Measurements from ENCODE around the gene CDK2AP2.

The CDK2AP2 gene

DNA sequence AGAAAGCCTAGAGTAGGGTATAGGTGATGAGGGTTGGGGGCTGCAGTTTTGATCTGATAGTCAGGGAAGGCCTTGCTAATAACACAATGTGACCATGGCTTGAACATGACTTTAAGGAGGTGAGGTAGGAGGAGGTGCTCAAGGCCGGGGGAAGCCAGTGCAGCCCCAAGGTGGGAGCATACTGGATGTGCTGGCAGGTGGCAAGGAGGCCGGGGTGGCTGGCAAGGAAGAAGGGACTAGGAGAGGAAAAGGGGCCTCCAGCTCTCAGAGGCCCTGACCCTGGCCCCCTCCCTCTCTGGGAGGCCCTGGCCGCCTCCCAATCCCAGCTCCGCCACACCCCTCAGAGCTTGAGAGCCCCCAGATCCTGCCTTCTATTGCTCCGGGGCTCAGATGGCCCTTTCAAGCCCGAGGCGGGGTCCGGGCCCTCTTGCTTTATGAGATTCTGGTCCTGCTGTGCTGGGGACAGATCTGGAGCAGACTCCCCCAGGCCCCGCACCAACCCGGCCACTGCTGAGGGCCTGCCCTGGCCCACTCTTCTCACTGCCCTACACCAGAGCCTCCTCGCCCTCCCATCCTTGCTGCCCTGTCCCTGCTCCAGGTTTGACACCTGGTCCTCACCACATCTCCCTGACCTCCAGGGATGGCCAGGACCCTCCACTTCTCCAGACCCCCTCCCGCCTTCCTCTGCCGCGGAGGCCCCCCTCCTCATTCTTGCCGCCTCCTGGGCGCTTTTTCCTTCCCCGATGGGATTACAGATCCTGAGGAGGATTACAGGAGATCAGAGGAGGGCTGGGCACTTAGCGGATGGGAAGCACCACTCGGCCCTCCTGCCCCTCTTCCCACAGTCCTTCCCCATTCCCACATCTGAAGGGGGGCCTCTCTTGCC lies 4.6 kb downstream of the CDK2AP2 start:
- DNase-seq (ENCODE audit: low read depth): no peak

DNA sequence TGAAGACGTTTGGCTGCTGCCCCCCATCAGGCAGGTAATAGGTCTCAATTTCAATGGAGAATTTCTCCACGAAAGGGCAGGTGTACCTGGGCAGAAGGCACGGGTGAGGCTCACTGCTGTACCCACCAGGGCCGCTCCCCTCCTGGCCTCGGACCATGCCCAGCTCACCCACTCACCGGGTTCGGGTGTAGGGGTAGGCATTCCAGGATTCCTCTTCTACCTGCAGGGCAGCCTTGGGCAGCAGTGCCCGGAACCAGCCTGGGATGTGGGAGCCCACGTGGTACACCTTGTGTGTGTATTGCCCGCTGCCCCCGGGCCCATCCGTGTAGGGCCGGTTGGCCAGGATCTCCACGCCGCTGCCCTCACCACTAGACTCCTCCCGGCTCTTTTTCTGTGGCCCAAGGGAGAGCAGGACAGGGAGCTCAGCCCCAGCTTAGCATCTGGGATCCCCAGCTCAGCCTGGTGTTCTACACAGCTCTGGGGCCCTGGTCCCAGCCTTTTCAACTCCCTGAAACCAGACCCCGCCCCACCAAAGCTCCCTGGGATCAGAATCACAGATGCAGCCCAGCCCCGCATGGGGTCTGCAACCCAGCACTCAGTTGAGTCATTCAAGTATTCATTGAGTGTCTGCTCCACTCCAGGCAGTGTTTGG lies 5.5 kb downstream of the CDK2AP2 start:
- no peak for DNase-seq (ENCODE audit: low read depth)

DNA sequence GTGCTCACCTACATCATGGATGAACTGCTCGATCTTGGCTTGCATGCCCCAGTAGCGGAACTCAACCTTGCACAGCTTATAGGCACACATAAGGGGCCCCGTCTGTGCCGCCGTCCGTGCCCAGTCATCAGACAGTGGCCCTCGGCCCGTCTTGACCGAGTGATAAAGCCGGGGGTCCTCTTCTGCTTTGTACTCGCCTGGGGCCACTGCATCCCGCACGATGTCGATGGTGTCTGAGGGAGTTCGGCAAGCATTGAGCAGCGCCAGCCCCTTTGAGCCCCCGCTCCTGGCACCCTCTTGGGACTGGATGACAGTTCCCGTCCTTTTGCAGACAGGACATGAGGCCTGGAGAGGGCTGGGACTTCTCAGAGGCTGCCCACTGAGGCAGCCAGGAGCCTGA lies 6.1 kb downstream of the CDK2AP2 start:
- DNase-seq (ENCODE audit: low read depth): no peak

DNA sequence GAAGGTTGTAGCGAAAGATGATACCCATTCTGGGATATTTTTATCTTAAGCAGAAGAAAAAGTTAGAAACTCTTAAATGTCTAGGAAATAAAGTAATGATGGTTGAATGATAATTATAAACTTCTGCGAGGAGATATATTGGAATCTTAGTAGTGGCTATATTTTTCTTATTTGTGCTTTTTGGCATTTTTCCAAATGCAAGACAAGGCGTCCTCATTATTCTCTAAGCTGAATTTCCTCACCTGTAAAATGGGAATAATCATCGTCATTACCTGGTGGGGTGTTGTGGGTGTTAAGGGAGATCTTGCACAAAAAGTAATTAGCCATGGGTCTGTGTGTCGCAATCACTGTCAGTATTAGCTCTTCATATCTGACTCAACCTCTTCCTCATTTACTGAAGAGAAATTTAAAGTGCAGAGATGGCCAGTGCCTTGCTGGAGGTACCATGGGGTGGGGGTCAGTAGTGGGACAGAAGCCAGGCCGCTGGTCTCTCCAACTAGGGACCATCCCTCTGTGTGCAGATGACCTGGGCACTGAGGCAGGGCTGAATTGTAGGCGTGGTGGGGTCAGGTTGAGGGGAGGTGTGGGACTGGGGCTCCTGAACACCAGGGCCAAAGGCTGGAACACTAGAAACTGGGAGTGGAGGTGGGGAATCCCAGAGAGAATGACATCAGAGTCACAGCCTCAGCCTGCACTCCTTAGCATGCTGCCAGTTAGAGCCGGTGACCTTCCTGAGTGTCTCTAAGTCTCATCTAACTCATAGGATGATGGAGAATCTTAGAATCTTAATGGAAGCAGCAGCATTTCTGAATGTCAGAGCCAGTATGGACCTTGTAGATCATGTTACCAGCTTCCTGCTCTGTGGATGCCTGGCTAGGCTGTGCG lies 6.9 kb downstream of the CDK2AP2 start:
- DNase-seq (ENCODE audit: low read depth): no peak

DNA sequence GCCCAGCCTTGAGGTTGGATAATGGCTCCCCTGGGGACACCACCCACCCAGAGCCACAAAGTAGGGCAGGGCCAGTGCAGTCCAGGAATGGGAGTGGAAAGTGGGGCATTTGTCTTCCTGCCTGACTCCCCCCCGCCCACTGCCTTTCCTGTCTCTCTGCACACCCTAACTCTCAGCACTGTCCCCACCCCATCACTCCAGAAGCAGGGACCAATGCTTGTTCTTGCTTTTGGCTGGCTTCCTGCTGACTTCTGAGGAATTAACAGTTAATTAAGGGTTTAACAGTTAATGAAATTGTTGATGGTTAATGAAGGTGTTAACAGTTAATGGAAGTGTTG lies 7.5 kb downstream of the CDK2AP2 start:
- no peak for DNase-seq (ENCODE audit: low read depth)

DNA sequence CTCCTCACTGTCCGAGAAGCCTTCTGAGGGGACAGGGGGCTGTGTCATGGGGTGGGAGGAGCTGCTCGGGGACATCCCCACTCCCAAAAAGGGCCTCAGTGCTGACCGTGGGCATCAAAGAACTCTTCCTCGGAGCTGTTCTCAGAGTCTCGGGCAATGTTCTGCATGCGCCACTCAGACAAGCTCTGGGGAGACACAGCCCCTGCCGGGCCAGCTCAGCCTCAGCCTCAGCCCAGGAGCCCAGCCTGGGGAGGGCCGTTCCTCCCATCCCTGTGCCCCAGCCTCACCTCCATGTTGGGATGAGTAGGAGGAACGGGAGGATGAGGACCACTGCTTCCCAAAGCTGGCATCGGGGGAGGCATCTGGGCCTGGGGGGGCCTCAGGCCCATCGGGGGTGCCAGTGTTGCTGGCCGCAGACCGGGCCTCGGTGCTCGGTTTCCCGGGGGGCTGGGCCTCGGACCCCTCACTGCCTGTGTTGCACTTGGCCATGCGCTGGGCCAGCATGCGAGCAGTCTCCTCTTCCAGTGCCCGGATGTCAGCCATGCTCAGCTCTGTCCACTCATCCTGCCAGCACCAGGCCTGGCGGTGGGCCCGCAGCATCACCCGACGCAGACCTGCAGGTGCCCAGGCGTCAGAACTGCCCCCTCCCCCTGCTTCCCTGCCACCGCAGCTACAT lies 8.0 kb downstream of the CDK2AP2 start:
- no peak for DNase-seq (ENCODE audit: low read depth)

DNA sequence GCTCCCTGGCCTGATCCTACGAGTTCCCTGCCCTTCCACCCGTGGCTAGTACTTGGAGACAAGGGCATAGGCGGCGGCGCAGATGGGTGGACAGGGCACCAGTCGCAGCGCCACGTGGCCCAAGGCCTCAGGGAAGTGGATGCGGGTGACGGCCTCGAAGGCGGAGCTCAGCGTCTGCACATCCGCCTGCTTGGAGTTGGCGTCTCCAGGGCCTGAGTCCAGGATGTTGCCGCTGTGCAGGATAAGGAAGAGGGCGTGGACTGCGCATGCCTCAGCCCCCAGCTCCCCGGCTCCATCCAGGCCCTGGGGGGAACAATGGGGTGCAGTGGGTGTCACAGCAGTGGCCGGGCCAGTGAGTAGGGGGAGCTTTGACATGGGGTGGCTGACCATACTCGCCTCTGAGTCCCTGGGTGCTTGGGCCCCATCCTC lies 9.4 kb downstream of the CDK2AP2 start:
- DNase-seq (ENCODE audit: low read depth): no peak

DNA sequence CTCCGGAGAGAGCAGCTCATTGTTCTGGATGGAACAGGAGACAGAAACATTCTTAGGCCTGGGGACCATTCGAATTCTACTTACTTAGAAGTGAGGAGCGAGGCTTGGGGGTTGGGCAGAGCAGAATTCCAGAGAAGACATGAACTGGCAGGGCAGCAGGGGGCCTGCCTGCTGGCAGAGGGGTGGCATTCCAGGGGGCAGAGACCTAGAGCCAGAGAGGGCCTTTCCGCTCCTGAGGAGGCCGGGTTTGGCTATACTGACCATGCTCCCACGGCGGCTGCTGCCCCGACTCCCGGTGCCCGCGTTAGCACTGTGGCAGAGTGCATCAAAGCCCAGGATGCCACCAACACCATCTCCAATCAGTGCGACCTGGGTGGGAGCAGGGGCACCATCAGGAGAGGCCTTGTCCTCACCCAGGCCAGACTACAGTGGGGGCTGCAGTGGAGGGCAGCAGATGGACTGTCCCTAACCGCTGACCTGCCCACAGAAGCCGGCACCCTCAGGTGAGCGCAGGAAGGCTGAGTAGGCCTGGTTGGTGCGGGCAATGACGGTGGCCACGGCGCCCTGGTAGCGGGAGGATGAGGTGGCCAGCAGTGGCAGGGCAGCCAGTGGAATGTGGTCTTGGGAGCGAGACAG lies 10.2 kb downstream of the CDK2AP2 start:
- no peak for DNase-seq (ENCODE audit: low read depth)

DNA sequence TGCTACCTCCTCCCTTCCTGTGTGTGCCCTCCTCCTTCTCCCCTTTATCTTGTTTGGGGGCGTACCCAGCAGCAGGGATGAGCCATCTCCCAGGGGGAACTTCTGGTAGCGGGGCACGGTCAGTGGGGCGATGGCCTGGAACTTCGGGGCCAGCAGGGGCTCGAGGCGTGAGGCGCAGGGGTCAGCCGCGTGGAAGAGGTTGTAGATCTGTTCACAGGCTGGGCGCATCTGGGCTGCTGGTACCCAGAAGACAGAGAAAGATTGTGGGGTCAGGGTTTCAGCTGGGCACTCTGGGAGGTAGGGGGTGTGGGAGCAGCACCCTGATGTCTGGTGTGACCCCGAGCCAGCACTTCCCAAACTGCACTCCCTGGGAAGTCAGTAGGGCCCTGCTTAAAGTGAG lies 11.8 kb downstream of the CDK2AP2 start:
- DNase-seq (ENCODE audit: low read depth): no peak

DNA sequence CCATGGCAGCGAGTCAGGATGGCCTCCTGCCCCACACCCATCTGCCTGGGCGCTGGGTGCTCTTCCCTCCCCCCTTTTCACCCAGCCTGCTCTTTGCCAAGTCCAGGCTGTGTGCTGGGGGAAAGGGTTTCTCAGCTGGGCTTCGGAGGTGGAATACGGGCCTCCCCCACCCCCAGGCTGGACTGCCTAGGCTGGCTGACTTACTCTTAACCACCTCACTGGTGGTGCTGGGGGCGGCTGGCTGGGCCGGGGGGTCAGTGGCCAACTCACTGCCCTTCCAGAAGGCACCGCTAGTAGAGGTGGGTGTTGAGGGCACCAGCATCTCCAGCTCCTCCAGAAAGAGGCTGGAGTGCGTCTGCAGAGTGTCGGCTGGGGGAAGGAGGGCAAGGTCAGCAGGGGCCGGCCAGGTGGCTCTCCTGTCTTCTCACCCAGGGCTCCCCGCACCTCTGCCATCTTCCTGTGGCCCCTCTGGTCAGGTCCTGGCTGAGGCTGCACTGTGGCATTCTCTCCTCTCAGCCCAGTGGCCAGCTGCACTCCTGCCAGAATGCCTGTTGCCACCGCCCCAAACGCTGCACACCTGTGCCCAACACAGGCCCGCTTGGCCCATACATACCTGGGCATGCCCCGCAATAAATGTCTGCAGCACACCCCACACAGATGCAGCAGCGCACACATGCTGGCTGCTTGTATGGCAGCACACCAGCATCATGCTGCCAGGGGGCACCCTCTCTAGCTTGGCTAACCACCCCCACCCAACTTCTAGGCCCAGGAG lies 12.5 kb downstream of the CDK2AP2 start:
- no peak for DNase-seq (ENCODE audit: low read depth)

DNA sequence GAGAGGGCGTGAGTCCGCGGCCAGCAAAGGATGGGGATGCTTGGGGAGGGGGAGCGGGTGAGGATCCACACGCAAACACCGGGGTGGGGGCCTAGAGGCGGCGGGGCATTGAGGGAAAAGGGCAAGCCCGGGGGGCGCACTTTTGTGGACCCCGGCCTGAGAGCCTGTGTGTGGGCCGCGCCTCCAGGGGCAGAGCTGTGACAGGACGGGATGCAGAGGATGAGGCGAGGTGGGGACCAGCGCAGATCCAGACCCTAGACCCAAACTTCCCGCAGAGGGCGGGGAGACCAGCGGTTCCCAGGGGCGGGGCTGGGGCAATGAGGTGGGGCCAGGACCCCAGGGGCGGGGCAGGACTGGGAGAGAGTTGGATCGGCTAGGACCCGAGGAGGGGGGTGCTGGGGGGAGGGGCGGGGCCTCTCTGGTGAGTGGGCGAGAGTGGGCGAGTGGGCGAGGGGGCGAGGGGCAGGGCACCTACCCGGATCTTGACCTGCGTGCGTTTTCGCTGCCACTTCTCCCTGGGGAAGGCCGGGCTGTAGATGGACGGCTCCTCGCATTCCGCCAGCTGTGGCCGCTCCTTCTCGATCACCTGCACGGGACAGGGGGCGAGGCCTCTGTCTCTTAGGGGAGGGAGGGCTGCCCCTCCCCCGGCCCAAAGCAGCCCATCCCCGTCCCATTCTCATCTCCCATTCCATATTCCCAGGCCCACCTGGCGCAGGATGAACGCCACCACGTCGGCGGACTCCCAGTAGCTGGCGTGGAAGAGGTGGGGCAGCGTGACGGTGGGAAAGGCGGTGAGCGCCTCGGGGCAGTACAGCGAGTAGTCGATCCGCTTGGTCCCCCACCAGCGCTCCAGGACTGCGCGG lies 13.4 kb downstream of the CDK2AP2 start:
- DNase-seq (ENCODE audit: low read depth): no peak

DNA sequence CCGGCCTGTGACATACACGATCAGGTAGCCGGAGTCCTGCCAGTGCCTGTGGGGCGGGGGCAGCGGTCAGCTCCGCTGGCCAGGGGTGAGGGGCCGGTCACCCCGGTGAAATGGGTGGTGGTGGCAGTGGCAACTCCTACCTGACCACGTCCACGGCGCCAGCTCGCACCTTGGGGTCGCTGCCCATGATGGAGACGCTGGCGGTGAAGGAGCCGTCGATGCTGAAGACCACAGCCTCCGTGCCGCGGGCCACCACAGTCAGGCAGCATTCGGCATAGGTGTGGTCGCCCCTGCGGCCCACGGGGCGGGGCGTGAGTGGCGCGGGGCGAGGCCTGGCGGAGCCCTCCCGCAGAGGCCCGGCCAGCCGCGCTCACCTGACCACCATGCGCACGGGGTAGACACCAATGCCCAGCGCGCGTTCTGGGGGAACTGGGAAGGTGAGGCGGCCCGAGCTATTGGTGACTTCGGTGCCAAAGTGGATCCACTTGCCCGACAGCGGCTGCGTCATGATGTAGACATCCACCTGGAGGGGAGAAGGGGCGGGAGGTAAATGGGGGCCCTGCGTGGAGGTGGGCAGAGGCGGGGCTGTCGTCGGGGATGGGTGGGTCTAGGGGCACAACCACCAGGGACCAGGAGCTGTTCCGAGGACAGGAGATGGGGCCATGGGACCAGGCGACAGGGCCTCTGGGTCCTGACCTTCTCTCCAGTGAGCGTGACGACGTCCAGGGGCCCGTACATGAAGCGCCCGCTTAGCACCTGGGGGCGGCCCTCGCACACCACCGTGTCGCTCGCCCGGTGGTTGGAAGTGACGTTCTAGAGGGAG lies 14.2 kb downstream of the CDK2AP2 start:
- DNase-seq (ENCODE audit: low read depth): no peak

DNA sequence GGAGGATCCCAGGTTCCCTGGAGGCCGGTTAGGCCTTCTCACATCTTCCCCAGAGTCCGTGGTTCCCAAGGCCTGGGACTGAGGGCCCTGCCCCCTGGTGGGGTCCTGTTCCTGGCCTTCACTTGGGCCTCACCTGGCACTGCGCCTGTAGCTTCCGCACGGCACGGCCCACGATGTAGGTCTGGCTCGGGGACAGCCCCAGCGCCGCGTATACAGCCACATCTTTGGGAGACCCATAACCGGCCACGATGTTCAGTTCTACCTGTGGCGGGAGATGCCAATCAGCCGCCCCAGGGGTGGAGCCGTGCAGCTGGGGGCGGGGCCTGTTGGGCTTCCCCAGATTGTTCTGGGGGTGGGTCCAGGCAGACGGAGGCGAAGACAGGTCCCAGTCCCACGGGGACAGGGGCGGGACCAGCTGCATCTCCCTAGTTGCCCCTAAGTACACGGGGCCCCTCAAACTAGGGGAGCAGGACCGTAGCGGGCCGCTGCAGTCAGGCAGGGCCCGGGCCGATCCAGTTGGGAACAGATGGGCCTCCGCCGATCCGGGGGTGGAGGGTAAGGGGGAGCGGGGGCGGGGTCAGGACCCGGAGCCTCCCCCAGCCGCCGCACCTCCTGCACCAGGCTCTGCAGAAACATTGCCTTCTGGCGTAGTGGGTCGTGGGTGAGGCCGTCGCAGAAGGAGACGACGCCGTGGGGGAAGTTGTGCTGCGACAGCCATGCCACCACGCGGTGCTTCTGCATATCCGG lies 15.0 kb downstream of the CDK2AP2 start:
- DNase-seq (ENCODE audit: low read depth): no peak

DNA sequence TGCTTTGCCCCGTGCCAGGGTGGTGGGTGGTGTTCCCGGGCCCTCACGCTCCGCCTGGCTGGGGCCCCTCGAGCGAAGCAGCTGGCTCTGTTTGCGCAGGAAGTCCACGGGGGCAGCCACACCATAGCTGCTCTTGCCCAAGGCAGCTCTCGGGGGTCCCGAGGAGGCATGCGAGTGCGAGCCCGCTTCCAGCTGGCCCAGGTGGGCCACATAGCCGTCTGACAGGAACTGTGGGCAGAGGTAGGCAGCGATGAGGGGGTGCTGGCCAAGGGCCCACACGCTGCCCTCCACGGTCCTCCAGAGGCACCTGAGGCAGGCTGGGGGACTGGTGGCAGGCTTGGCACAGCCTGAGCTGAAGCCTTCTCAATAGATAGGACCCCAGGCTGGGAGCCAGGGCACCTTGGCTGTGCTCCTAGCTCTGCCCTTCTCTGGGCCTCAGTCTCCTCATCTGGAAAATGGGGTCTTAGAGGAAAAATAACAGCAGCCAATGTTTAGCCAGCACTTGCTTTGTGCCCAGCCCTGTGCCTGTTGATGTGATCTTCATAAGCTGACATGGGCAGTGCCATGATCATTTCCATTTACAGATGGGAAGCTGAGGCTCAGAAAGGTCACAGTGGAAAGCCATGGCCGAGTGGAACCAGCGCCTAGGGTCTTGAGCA lies 15.8 kb downstream of the CDK2AP2 start:
- no peak for DNase-seq (ENCODE audit: low read depth)

DNA sequence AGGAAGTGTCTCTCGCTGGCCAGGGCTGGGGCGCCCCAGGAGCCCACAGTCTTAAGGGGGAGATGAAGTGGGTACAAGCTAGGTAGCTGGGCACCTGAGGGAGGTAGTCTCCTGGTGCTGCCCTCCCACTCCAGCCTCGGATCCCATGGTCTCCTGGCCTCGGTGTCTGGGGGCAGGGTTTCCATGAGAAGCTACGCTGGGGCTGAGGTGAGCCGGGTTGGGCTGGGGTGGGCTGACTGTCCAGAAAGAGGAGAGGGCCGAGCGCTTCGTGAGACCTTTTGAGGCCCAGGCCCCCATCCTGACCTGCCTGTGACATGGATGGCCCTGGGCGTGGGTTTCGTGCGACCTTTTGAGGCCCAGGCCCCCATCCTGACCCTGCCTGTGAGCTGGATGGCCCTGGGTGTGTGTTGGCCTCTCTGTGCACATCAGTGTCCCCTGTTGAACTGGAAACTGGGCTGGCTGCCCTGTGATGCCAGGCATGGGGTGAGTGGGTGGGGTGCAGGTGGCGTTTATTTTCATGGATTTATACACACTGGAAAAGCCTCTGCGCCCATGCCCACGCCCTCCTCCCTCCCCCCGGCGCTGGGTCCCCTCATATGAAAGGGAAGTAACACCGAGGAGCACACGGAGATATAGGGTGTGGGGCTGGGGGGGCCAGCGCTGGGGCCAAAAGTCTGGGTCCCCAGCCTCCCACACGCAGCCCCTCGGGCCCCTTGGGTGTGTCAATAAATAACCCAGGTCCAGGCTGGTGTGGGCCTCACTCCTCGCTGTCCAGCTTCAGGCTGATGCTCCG lies 16.5 kb downstream of the CDK2AP2 start:
- DNase-seq (ENCODE audit: low read depth): no peak

DNA sequence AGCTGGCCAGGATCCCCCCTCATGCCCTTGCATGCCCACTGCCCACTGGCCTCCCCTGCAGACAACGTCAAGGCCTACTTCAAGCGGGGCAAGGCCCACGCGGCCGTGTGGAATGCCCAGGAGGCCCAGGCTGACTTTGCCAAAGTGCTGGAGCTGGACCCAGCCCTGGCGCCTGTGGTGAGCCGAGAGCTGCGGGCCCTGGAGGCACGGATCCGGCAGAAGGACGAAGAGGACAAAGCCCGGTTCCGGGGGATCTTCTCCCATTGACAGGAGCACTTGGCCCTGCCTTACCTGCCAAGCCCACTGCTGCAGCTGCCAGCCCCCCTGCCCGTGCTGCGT lies 17.3 kb downstream of the CDK2AP2 start:
- no peak for DNase-seq (ENCODE audit: low read depth)

Data from T-helper 22 cell (primary cell).